GM12874 (cell line): Measurements from ENCODE around the gene UBQLNL.

Experiments
- CTCF ChIP-seq: IDR thresholded peaks from 2 replicates; pipeline ENCODE4 v1.5.1; 2011; ENCODE audit warnings: low read depth, mild to moderate bottlenecking, control low read depth, low read length, moderate library complexity; ENCODE audit not compliant: insufficient read depth

Gene UBQLNL

GRCh38 chr11:5488798-5489399 lies 27.6 kb downstream of the UBQLNL start:
- no peak for TF ChIP-seq CTCF

- no peak for TF ChIP-seq CTCF
Measured at GRCh38 chr11:5488385-5488784, 28.1 kb downstream of the UBQLNL start, which contains the start of gene OR52D1. TSS of gene OR52D1 (plus strand) at chr11:5488685. CDS start at chr11:5488707, 22 bp downstream.

- no peak for TF ChIP-seq CTCF
Measured at GRCh38 chr11:5486421-5486820, 30.1 kb downstream of the UBQLNL start.

- no peak for TF ChIP-seq CTCF
Measured at GRCh38 chr11:5486003-5486402, 30.5 kb downstream of the UBQLNL start.

GRCh38 chr11:5476186-5476819 lies 40.2 kb downstream of the UBQLNL start:
- TF ChIP-seq CTCF = peak; percentile 74

- TF ChIP-seq CTCF = no peak
Measured at GRCh38 chr11:5473921-5474320, 42.6 kb downstream of the UBQLNL start.

GRCh38 chr11:5467527-5467926 lies 49.0 kb downstream of the UBQLNL start:
- no peak for TF ChIP-seq CTCF
